ENCODE results near the gene GLUD2.
"Not testable (repeated sequence)": the region's sequence is repeated elsewhere in the genome, so short reads cannot be mapped to it uniquely, and the experiment has no call there.

GLUD2 gene

GRCh38 chrX:121047441-121048419, at the start of gene GLUD2:
GLUD2 (plus strand) TSS chrX:121047610; CDS start chrX:121047685, 75 bp downstream.
- not testable (repeated sequence) for DNase-seq

GRCh38 chrX:120999413-120999812, 48.0 kb upstream of the GLUD2 start:
- DNase-seq: no peak

- DNase-seq: no peak
Observed at GRCh38 chrX:121000589-121000988, 46.8 kb upstream of the GLUD2 start.

GRCh38 chrX:121008920-121009319, 38.5 kb upstream of the GLUD2 start:
- no peak for DNase-seq

GRCh38 chrX:121009764-121010163, 37.6 kb upstream of the GLUD2 start:
- DNase-seq: no peak

GRCh38 chrX:121010218-121010617, 37.2 kb upstream of the GLUD2 start:
- no peak for DNase-seq

- no peak for DNase-seq
Observed at GRCh38 chrX:121011254-121011653, 36.2 kb upstream of the GLUD2 start.

GRCh38 chrX:121013897-121014455, 33.4 kb upstream of the GLUD2 start:
- DNase-seq: no peak

- no peak for DNase-seq
Observed at GRCh38 chrX:121014826-121015225, 32.6 kb upstream of the GLUD2 start.

- no peak for DNase-seq
Observed at GRCh38 chrX:121028419-121028818, 19.0 kb upstream of the GLUD2 start.

GRCh38 chrX:121030083-121030482, 17.3 kb upstream of the GLUD2 start:
- DNase-seq: no peak

GRCh38 chrX:121032531-121032930, 14.9 kb upstream of the GLUD2 start:
- no peak for DNase-seq

- no peak for DNase-seq
Observed at GRCh38 chrX:121036137-121036536, 11.3 kb upstream of the GLUD2 start.

- no peak for DNase-seq
Observed at GRCh38 chrX:121036951-121037350, 10.5 kb upstream of the GLUD2 start.

- DNase-seq: no peak
Observed at GRCh38 chrX:121050781-121051180, 3.4 kb downstream of the GLUD2 start.

GRCh38 chrX:121052122-121052521, 4.7 kb downstream of the GLUD2 start:
- DNase-seq: no peak

- no peak for DNase-seq
Observed at GRCh38 chrX:121062289-121062688, 14.9 kb downstream of the GLUD2 start.

GRCh38 chrX:121064579-121064978, 17.2 kb downstream of the GLUD2 start:
- DNase-seq: no peak

GRCh38 chrX:121084247-121084646, 36.8 kb downstream of the GLUD2 start:
- DNase-seq: not testable (repeated sequence)

- DNase-seq: no peak
Observed at GRCh38 chrX:121084903-121085611, 37.6 kb downstream of the GLUD2 start.

- DNase-seq: no peak
Observed at GRCh38 chrX:121085612-121086010, 38.2 kb downstream of the GLUD2 start.

- DNase-seq: no peak
Observed at GRCh38 chrX:121093011-121093410, 45.6 kb downstream of the GLUD2 start.
